Bronchial epithelial cell (primary cell): ENCODE results near the gene DESI1. TPM values are rescaled to one million over a fixed set of nuclear protein-coding genes. Genes with fewer than 3 reads are reported as not detected.
A peak's percentile ranks its signal among the peaks of the same experiment; 100 is the strongest.

Experiments used
- DNase-seq: peaks from one replicate; pipeline ENCODE4 v3.0.0-alpha.2; 2010; ENCODE audit warnings: low read depth
- FAIRE-seq: peaks from 2 replicates; lab custom pipeline; 2011; peaks lifted over from hg19 to GRCh38; lab: Jason Lieb, UNC
- H3K27me3 ChIP-seq: 2 replicates; pipeline ENCODE4 v1.5.1; 2011; ENCODE audit warnings: low read length; ENCODE audit not compliant: control insufficient read depth, insufficient read depth
- H3K36me3 ChIP-seq: 2 replicates; pipeline ENCODE4 v1.5.1; 2011; ENCODE audit warnings: low read length; ENCODE audit not compliant: control insufficient read depth, insufficient read depth
- H3K4me3 ChIP-seq: 2 replicates; pipeline ENCODE4 v1.5.1; 2011; ENCODE audit warnings: mild to moderate bottlenecking, low read depth, low read length, control low read depth
- CTCF ChIP-seq: IDR thresholded peaks from 2 replicates; pipeline ENCODE4 v1.5.1; 2011; ENCODE audit warnings: mild to moderate bottlenecking, moderate library complexity, low read length, control low read depth, inconsistent platforms; ENCODE audit not compliant: insufficient read depth, severe bottlenecking
- total RNA-seq: library from RNA; depleted of rRNA; stranded (reverse); fragments of >200 nt; gene quantifications from 2 replicates; pipeline ENCODE4 v1.2.1, GENCODE V29; 2014

Gene DESI1
- total RNA-seq, 1 donor from 2014 or later = 10.8 TPM

GRCh38 chr22:41654322-41654721 is 33.5 kb upstream of the DESI1 start:
- peaks cover 37% of the 10 kb centered on the region for H3K36me3 ChIP-seq
- no peak for DNase-seq
- no peaks in the 10 kb centered on the region for H3K27me3 ChIP-seq
- FAIRE-seq = peak; percentile 18
- no peak for TF ChIP-seq CTCF
- H3K4me3 ChIP-seq = no peak overlapping the region

GRCh38 chr22:41650821-41651220 is 30.0 kb upstream of the DESI1 start:
- peak; percentile 18 for FAIRE-seq
- Histone ChIP-seq H3K36me3 (peaks cover 37% of the 10 kb centered on the region), H3K4me3 (no peak overlapping the region), H3K27me3 (no peaks in the 10 kb centered on the region)
- DNase-seq = no peak
- TF ChIP-seq CTCF = no peak

GRCh38 chr22:41650229-41650628 is 29.4 kb upstream of the DESI1 start:
- TF ChIP-seq CTCF = no peak
- no peak for DNase-seq
- no peak for FAIRE-seq
- peaks cover 37% of the 10 kb centered on the region for H3K36me3 ChIP-seq
- no peaks in the 10 kb centered on the region for H3K27me3 ChIP-seq
- H3K4me3 ChIP-seq = no peak overlapping the region

- DNase-seq (no peak), FAIRE-seq (no peak)
- H3K4me3 ChIP-seq = no peak overlapping the region
- TF ChIP-seq CTCF = no peak
- H3K27me3 ChIP-seq = no peaks in the 10 kb centered on the region
- peaks cover 27% of the 10 kb centered on the region for H3K36me3 ChIP-seq
Measured at GRCh38 chr22:41648432-41648831, 27.6 kb upstream of the DESI1 start.

GRCh38 chr22:41647771-41648170 is 26.9 kb upstream of the DESI1 start:
- Histone ChIP-seq H3K27me3 (no peaks in the 10 kb centered on the region), H3K36me3 (peaks cover 24% of the 10 kb centered on the region), H3K4me3 (no peak overlapping the region)
- DNase-seq = no peak
- TF ChIP-seq CTCF = no peak
- no peak for FAIRE-seq
